HL-60 (cell line): ENCODE results near the gene FAM170A.

Experiments
- DNase-seq, 2 experiments: peaks; one replicate each; pipeline ENCODE4 v3.0.0-alpha.2; 2010 to 2020; ENCODE audit warnings: low read depth in 1 of 2, low spot score in 1 of 2
- H3K27ac ChIP-seq: fragments of 250-450 bp; sonication (Bioruptor Pico); replicated peaks from 2 replicates; pipeline ENCODE4 v1.5.1; 2020; ENCODE audit warnings: mild to moderate bottlenecking, moderate library complexity
- H3K27me3 ChIP-seq: fragments of 250-450 bp; sonication (Bioruptor Pico); 2 replicates; pipeline ENCODE4 v1.5.1; 2021; ENCODE audit warnings: mild to moderate bottlenecking, moderate library complexity; ENCODE audit not compliant: insufficient read depth, poor library complexity, severe bottlenecking
- H3K4me3 ChIP-seq: replicated peaks from 2 replicates; pipeline ENCODE4 v1.5.1; 2011; ENCODE audit warnings: mild to moderate bottlenecking, control low read depth, low read length; ENCODE audit not compliant: insufficient read depth
- GABPA ChIP-seq: IDR thresholded peaks from 2 replicates; pipeline ENCODE4 v1.6.1; 2012; ENCODE audit warnings: low read depth
- POLR2AphosphoS5 ChIP-seq: IDR thresholded peaks from 2 replicates; pipeline ENCODE4 v1.6.1; 2012; ENCODE audit warnings: low read depth
- SPI1 ChIP-seq: IDR thresholded peaks from 2 replicates; pipeline ENCODE4 v1.6.1; 2012; ENCODE audit warnings: low read depth, mild to moderate bottlenecking, borderline replicate concordance
- TF ChIP-seq, protein P1 (sequence below): IDR thresholded peaks from one replicate; pipeline ENCODE4 v1.5.1; 2011; ENCODE audit warnings: low read length, control low read depth, inconsistent platforms; ENCODE audit not compliant: insufficient read depth
- TF ChIP-seq, protein P2 (sequence below): IDR thresholded peaks from 2 replicates; pipeline ENCODE4 v1.6.1; 2012; ENCODE audit warnings: low read depth; ENCODE audit not compliant: insufficient replicate concordance

Gene FAM170A

DNA sequence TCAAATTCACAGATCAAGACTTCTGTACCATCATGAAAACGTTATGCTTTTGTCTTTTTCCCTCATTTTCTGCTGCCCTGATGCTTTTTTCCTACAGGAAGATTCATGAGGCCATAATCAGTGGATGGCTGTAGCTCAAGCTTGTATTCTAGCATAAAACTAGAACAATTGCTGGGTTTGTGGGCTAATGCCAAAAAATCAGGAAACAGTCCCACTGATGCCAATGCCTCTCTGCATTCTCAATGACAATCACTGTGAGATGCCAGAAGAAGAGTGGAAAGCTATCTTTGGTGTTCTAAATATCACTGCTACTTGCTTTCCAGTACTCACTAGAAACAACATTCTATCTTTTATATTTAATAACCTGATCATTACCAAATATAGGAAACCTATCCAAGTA, 33.3 kb upstream of the FAM170A start:
- TF ChIP-seq GABPA: no peak
- TF ChIP-seq, protein P1, sequence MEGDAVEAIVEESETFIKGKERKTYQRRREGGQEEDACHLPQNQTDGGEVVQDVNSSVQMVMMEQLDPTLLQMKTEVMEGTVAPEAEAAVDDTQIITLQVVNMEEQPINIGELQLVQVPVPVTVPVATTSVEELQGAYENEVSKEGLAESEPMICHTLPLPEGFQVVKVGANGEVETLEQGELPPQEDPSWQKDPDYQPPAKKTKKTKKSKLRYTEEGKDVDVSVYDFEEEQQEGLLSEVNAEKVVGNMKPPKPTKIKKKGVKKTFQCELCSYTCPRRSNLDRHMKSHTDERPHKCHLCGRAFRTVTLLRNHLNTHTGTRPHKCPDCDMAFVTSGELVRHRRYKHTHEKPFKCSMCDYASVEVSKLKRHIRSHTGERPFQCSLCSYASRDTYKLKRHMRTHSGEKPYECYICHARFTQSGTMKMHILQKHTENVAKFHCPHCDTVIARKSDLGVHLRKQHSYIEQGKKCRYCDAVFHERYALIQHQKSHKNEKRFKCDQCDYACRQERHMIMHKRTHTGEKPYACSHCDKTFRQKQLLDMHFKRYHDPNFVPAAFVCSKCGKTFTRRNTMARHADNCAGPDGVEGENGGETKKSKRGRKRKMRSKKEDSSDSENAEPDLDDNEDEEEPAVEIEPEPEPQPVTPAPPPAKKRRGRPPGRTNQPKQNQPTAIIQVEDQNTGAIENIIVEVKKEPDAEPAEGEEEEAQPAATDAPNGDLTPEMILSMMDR: no peak
- TF ChIP-seq, protein P2, sequence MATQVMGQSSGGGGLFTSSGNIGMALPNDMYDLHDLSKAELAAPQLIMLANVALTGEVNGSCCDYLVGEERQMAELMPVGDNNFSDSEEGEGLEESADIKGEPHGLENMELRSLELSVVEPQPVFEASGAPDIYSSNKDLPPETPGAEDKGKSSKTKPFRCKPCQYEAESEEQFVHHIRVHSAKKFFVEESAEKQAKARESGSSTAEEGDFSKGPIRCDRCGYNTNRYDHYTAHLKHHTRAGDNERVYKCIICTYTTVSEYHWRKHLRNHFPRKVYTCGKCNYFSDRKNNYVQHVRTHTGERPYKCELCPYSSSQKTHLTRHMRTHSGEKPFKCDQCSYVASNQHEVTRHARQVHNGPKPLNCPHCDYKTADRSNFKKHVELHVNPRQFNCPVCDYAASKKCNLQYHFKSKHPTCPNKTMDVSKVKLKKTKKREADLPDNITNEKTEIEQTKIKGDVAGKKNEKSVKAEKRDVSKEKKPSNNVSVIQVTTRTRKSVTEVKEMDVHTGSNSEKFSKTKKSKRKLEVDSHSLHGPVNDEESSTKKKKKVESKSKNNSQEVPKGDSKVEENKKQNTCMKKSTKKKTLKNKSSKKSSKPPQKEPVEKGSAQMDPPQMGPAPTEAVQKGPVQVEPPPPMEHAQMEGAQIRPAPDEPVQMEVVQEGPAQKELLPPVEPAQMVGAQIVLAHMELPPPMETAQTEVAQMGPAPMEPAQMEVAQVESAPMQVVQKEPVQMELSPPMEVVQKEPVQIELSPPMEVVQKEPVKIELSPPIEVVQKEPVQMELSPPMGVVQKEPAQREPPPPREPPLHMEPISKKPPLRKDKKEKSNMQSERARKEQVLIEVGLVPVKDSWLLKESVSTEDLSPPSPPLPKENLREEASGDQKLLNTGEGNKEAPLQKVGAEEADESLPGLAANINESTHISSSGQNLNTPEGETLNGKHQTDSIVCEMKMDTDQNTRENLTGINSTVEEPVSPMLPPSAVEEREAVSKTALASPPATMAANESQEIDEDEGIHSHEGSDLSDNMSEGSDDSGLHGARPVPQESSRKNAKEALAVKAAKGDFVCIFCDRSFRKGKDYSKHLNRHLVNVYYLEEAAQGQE: no peak
- H3K27ac ChIP-seq: no peak overlapping the region
- no peak for DNase-seq
- no peak overlapping the region for H3K4me3 ChIP-seq
- no peaks in the 10 kb centered on the region for H3K27me3 ChIP-seq

DNA sequence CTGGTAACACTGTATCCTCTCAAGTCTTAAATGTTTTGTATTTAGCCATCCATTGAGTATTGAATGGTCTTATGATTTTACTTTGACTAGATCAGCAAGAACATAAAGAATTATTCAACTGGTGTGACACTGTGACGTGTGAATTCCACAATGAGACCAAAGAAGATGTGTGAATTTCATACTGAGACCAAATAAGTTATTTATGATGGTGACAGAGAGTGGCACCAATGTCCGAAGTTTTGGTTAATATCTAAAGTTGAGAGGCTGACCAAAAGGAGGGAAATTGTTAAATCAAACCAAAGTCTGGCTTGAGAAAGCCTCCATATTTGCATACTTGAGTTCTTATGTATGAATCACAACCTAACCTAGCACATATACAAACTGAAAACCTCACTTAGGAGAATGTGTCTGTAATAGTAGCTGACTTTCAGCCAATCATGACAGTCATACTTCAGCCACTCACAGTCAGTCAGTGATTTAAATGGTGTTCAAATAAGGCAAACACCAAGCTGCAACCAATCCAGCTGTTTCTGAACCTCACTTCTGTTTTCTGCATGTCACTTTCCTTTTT, 31.5 kb upstream of the FAM170A start:
- TF ChIP-seq POLR2AphosphoS5 (no peak), SPI1 (no peak), GABPA (no peak)
- TF ChIP-seq, protein P2: no peak
- TF ChIP-seq, protein P1: no peak
- no peak overlapping the region for H3K4me3 ChIP-seq
- no peaks in the 10 kb centered on the region for H3K27me3 ChIP-seq
- DNase-seq: no peak
- no peak overlapping the region for H3K27ac ChIP-seq

- no peak for TF ChIP-seq POLR2AphosphoS5
- no peaks in the 10 kb centered on the region for H3K27me3 ChIP-seq
- no peak overlapping the region for H3K27ac ChIP-seq
- DNase-seq: no peak
- no peak overlapping the region for H3K4me3 ChIP-seq
These were observed 15.4 kb upstream of the FAM170A start for GRCh38 chr5:119613937-119614336.

DNA sequence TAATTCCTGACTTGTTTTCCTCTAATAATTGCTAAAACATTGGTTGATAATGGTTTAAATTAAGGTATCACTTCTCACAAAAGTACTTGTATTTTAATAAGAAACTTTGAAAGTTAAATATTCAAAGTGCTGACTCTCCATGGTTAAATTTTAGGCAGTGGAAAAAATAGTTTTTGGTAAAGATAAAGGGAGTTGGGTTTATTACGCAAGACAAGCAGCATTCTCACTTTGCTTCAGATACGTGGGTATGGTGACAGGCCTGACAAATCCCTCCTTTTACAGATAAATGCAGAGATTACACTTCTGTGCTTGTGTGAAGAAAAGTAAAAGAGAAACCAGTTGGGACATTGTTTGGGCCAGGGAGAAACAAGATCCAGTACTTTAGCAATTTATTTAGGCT, 14.5 kb upstream of the FAM170A start:
- Histone ChIP-seq H3K27me3 (no peaks in the 10 kb centered on the region), H3K4me3 (no peak overlapping the region), H3K27ac (no peak overlapping the region)
- DNase-seq: no peak
- TF ChIP-seq, protein P2: no peak
- TF ChIP-seq POLR2AphosphoS5 (no peak), GABPA (no peak), SPI1 (no peak)
- TF ChIP-seq, protein P1: no peak
